ENCODE data around the gene FAM110C.

- TF ChIP-seq CTCF (IDR thresholded peaks at IDR 0.05; ENCODE audit: low read length), result peak; percentile 48
- TF ChIP-seq EZH2 (optimal IDR thresholded peaks at IDR 0.05; ENCODE audit: low read depth, low read length), result no peak
- TF ChIP-seq EZH2phosphoT487 (IDR thresholded peaks at IDR 0.05; ENCODE audit: low read length), result no peak
These were observed 27.7 kb downstream of the FAM110C start for GRCh38 chr2:18402-19271.

All from MM.1S (cell line).